GM18507 (cell line): Measurements from ENCODE around the gene ARFGAP1.

Experiments
- DNase-seq: peaks from one replicate; pipeline ENCODE4 v3.0.0; 2011; ENCODE audit warnings: low read depth; ENCODE audit not compliant: insufficient read length; ENCODE audit errors: extremely low spot score
- FAIRE-seq: peaks from 2 replicates; lab custom pipeline; 2011; peaks lifted over from hg19 to GRCh38; lab: Jason Lieb, UNC

Gene ARFGAP1

DNA sequence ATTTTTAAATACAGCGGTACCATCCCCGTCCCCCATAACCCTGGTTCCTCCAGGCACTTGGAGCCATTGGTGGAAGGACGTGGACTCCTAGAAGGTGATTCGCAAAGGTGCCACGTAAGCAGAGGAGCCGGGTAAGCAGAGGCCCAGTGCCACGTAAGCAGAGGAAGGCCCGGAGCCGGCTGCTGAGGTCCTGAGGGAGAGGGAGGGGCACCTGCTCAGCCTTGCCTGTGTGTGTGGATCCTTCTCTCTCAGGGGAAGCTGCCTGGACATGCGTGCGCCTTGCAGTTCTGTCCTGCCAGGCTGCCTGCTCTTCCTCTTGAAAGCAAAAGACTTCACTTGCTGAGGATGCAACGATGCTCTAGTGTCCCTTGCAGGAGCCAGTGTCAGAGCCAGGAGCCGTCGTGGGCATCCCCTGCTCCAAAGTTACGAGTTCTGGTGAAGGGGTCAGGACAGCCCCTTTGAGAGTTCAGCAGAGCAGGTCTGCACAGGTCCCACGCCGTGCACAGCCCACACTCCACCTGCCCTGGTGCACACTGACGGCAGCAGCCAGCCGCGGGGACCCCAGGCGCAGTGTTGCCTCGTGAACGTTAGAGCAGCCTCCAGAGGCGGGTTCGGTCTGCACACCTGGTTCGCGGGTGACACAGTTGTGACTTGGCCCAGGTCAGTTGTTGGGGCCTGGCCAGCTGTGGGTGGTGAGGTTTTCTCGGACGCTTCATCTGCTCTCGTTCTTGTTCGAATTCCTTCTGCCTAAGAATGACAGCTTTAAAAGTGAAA is 16.5 kb upstream of the ARFGAP1 start:
- FAIRE-seq (no peak), DNase-seq (no peak)

DNA sequence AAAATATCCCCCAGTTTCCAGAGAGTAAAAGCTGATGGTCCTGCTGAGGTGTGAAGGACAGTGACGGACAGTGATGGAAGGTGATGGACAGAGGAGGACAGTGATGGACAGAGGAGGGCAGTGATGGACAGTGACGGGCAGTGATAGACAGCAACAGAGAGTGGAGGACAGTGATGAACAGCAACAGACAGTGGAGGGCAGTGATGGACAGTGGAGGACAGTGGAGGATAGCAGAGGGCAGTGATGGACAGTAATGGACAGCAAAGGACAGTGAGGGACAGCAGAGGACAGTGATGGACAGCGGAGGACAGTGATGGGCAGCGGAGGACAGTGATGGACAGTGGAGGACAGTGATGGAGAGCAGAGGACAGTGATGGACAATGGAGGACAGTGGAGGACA is 15.7 kb upstream of the ARFGAP1 start:
- DNase-seq (no peak), FAIRE-seq (no peak)

- FAIRE-seq (no peak), DNase-seq (no peak)
Observed at GRCh38 chr20:63257629-63258028, 15.0 kb upstream of the ARFGAP1 start.

DNA sequence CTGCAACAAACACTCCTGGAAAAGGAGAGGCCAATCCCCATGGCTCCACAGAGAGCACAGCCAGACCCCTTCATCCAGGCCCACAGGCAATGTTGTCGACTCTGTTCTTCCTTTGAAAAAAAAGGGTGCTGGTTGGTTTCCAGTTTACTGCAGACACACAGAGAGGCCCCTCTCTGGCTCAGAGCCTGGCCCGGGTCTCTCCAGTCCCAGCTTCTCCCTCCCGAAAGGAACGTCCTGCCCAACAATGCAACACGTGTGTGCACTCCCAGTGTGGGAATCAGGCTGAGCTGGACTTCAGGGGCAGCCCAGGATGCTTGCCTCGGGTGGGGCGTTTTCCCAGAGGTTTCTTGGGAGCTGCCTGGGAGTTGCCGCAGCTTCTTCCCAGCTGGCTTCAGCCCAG is 13.8 kb upstream of the ARFGAP1 start:
- no peak for FAIRE-seq
- no peak for DNase-seq

DNA sequence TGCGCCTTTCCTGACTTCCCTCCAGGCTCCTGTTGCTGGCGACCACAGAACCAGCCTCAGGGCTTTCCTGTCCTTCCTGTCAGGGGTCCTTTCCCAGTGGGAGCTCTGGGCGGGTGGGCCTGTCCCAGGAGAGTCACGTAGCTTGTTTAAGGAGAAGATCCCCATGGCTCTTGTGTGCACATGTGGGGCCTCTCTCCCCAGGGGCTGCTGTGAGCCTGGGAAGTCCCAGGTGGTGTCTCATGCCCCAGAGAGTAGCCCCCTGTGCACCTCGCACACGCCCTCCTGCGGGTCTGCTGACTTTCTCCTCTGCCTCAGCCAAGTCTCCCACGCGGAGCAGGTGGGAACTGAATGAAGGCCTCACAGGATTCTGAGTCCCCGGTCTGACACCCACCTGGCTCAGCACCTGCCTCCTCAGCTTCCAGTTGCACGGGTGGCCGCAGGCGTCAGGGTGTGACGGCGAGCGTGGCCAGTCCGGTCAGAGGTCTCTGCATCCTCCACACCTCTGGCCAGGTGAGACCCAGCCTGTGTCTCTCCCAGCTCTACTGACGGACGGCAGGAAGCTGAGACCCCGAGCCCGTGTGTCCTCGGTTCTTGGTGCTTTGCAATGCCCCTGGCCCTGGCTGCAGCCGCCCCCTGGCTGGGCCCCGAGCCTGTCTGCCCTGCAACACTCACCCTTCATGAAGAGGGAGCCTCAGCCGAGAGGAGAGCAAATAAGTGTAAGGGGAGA is 12.7 kb upstream of the ARFGAP1 start:
- no peak for FAIRE-seq
- no peak for DNase-seq

GRCh38 chr20:63260521-63260920 is 12.1 kb upstream of the ARFGAP1 start:
- no peak for FAIRE-seq
- no peak for DNase-seq

- FAIRE-seq (no peak), DNase-seq (no peak)
Observed at GRCh38 chr20:63261060-63261794, 11.4 kb upstream of the ARFGAP1 start.

GRCh38 chr20:63261795-63262528 is 10.7 kb upstream of the ARFGAP1 start:
- DNase-seq (no peak), FAIRE-seq (no peak)

DNA sequence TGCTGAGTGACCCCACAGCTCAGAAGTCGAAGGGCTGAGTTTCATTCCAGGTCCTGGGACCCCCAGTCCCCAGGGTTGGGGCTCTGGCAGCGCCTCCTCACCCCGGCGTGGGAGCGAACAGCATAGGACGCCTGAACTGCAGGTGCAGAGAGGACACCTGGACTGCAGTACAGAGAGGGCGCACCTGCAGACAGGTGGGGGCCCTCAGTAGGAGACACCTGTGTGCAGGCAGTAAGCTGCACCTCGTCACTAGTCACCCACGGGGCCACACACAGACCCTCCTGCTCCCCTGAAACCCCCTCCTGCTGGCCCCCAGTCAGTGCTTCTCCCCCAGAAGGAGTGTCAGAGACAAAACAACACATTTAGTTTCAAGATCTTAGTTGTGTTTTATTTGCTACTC is 9.8 kb upstream of the ARFGAP1 start:
- FAIRE-seq (no peak), DNase-seq (no peak)

GRCh38 chr20:63264000-63264399 is 8.6 kb upstream of the ARFGAP1 start:
- no peak for FAIRE-seq
- no peak for DNase-seq

- no peak for FAIRE-seq
- no peak for DNase-seq
Observed at GRCh38 chr20:63264519-63264918, 8.1 kb upstream of the ARFGAP1 start.

DNA sequence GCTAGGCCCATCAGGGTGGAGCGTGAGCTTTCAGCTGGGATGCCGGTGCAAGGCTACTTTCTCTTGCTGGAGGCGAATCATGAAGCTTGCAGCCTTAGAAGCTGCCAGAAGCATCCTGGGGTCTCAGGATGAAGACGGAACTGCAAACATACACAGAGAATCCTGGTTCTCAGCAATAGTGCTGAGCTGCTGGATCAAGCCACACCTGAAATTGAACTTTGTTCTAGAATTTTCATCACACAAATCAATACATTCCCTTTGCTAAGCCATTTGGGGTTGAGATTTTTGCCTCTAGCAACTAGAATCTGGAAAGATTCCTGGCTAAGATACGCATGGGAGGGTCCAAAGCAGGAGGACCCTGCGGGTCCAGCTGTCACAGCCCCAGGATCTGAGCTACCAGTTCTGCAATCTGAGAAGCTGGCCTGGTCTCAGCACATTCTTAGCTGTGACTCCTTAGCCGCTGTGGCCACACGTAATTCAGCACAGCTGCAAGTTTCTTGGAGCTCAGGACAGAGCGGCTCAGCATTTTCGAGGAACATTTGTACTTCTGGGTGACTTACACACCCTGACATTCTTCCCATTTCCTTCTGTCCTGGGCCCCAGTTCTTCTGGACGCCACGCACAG is 6.6 kb upstream of the ARFGAP1 start:
- FAIRE-seq (no peak), DNase-seq (no peak)

- no peak for DNase-seq
Observed at GRCh38 chr20:63267691-63268090, 4.9 kb upstream of the ARFGAP1 start.

DNA sequence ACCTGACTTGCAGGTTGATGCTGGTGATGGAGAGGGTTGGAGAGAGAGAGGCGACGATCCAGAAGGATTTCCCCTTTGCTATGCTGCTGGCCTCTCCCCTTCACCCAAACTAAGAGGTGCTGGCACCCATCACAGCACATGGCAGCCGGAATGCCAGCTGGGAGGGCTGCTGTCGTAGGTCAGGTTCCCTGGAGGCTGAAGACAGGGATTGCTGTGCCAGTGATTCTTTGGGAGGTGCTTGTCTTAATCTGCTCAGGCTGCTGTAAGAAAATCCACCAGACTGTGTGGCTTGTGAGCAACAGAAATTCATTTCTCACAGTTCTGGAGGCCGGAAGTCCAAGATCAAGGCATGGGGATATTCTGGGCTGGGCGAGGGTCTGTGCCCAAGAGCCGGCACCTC is 4.4 kb upstream of the ARFGAP1 start:
- no peak for DNase-seq
- FAIRE-seq = no peak

More at GRCh38 chr20:63267691-63268090, 4.9 kb upstream of the ARFGAP1 start:
- FAIRE-seq = no peak

DNA sequence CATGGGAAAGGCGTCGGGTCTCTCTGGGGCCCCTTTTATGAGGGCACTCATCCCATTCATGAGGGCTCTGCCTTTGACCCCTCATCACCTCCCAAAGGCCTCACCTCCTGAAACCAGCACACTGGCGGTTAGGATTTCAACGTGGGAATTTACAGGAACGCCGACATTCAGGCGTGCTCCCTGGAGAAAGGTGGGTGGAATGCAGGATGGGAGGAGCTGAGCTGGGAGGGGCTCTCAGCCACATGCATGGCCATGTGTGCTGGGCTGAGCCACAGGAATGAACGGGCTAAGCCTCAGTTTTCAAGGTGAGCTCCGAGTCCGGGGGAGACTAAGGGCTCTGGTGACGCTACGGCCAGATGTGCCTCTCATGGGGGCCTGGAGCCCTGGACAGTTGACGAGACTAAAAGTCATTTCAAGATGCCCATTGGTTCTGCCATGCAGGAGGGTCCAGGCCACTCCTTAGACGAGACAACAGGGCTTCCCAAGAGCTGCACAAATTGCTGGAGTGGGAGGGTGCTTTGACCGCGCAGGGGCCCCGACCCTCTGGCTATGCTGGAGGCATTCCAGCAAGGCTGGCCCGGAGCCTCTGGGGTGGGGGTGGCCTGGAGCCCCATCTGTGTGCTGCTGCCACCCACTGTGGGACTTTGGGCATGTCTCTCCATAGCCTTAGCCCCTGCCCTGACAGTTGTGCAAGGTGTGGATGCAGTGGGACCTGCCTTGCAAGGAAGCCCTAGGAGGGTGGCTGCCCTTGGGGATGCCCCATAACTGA is 3.8 kb upstream of the ARFGAP1 start:
- DNase-seq (no peak), FAIRE-seq (no peak)

- FAIRE-seq = no peak
- DNase-seq = no peak
Observed at GRCh38 chr20:63269724-63270123, 2.9 kb upstream of the ARFGAP1 start.

- FAIRE-seq (no peak), DNase-seq (no peak)
Observed at GRCh38 chr20:63270606-63271325, 1.8 kb upstream of the ARFGAP1 start.

DNA sequence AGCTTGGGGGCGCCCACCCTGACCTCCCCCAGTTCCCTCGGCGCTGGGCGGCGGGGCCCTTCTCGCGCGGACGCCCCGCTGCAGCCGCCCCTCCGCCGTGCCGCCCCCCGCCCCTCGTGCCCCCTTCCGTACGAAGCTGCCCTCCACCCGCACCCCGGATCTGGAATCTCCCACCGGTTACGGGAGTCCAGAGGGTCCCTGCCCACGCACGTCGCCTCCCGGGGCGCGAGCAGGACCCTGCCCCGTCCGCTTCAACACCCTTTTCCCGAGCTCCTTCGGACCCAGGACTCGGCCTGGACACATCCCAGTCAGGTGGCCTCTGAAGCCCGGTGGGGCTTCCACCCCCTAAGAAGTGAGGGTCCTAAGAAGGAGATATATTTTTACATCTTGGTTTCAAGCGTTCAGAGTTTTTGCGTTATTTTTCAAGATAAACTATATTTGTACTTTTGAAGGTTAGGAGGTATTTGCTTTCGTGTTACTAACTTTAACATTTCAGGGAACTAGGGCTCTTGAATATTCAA is 506 bp downstream of the ARFGAP1 start:
- FAIRE-seq (no peak), DNase-seq (no peak)
